ENCODE measurements around the gene KIF21B.

- TF ChIP-seq, protein P1, sequence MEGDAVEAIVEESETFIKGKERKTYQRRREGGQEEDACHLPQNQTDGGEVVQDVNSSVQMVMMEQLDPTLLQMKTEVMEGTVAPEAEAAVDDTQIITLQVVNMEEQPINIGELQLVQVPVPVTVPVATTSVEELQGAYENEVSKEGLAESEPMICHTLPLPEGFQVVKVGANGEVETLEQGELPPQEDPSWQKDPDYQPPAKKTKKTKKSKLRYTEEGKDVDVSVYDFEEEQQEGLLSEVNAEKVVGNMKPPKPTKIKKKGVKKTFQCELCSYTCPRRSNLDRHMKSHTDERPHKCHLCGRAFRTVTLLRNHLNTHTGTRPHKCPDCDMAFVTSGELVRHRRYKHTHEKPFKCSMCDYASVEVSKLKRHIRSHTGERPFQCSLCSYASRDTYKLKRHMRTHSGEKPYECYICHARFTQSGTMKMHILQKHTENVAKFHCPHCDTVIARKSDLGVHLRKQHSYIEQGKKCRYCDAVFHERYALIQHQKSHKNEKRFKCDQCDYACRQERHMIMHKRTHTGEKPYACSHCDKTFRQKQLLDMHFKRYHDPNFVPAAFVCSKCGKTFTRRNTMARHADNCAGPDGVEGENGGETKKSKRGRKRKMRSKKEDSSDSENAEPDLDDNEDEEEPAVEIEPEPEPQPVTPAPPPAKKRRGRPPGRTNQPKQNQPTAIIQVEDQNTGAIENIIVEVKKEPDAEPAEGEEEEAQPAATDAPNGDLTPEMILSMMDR (conservative IDR thresholded peaks at IDR 0.05; ENCODE audit: low read depth, low read length) = no peak
- no peak for TF ChIP-seq EZH2 (IDR thresholded peaks at IDR 0.05; ENCODE audit: borderline replicate concordance, low read depth, low read length, poor library complexity, severe bottlenecking)
Observed at GRCh38 chr1:200938955-200939354, 84.6 kb downstream of the KIF21B start.

All from A673 (cell line).